ENCODE results near the gene SMAD5. TPM values are rescaled to one million over a fixed set of nuclear protein-coding genes. Genes with fewer than 3 reads are reported as not detected.

SMAD5 gene
- total and polyA plus RNA-seq, 2 of the 8 experiments (the other 6 are each of a cell fraction or from before 2014, with no cell fraction given), result 30.2 to 60.5 TPM

DNA sequence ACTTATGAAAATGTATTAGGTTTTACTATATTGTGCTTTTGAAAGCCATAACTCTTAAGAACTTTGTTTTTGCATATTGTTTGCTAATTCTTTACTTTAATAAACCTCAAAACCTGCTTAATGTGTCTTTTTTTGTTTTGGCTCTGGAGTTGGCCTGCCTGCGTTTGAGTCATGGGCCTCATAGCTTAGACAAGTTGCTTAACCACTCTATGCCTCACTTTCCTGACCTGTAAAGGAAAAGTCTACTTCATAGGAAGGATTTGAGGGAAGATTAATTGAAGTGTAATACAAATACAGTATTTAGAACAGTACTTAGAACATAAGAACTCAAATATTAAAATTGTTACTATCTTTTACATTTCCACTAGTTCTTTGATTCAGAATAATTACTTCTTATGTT lies 50.0 kb downstream of the SMAD5 start:
- no peak overlapping the region for H2AFZ ChIP-seq (ENCODE audit: low read length)
- H3K79me2 ChIP-seq (ENCODE audit: control insufficient read depth in 1 of 2, insufficient read depth in 2 of 2, low read length in 2 of 2), result no peaks in the 10 kb centered on the region
- H3K4me3 ChIP-seq (ENCODE audit: extremely low read depth in 1 of 4, insufficient read depth in 2 of 4, low read depth in 3 of 4, low read length in 4 of 4), result no peak overlapping the region
- no peak overlapping the region for H3K27ac ChIP-seq (ENCODE audit: low read depth, low read length)
- H2BK5ac ChIP-seq (ENCODE audit: low read depth, low read length), result no peak overlapping the region
- TF ChIP-seq KDM1A (IDR thresholded peaks at IDR 0.05; ENCODE audit: borderline replicate concordance, low read length), result no peak
- no peak for TF ChIP-seq YY1 (IDR thresholded peaks at IDR 0.05; ENCODE audit: low read depth, low read length)
- TF ChIP-seq SAP30 (IDR thresholded peaks at IDR 0.05; ENCODE audit: insufficient read depth, insufficient replicate concordance, low read length), result no peak
- TF ChIP-seq CBX5 (IDR thresholded peaks at IDR 0.05; ENCODE audit: low read depth, low read length), result no peak
- TF ChIP-seq NANOG (IDR thresholded peaks at IDR 0.05; ENCODE audit: insufficient read depth, low read depth, low read length, poor library complexity, severe bottlenecking), result no peak
- no peak for TF ChIP-seq SIX5 (IDR thresholded peaks at IDR 0.05; ENCODE audit: low read depth, low read length)
- H4K91ac ChIP-seq (replicated peaks; ENCODE audit: insufficient read length, low read length), result no peak overlapping the region
- peaks cover 0 to 4% of the 10 kb centered on the region in 2 experiments for H4K20me1 ChIP-seq (replicated peaks in 1 of 2; ENCODE audit: control insufficient read depth in 1 of 2, insufficient read depth in 2 of 2, low read length in 2 of 2)
- H2BK15ac ChIP-seq (ENCODE audit: low read length), result no peak overlapping the region
- H4K5ac ChIP-seq (ENCODE audit: insufficient read length, low read depth, low read length), result no peak overlapping the region
- DNase-seq (ENCODE audit: low read depth in 1 of 2, low spot score in 2 of 2) (no peak), FAIRE-seq (no peak)
- no peak overlapping the region for H3K14ac ChIP-seq (ENCODE audit: insufficient read length)
- no peak overlapping the region for H4K8ac ChIP-seq (ENCODE audit: extremely low read depth, insufficient read depth, low read length)
- no peaks in the 10 kb centered on the region for H3K79me1 ChIP-seq (ENCODE audit: low read depth, low read length)
- H3K23ac ChIP-seq (ENCODE audit: insufficient read length), result no peak overlapping the region
- no peak overlapping the region for H3K9ac ChIP-seq (replicated peaks in 1 of 4; ENCODE audit: extremely low read depth in 1 of 4, low read depth in 3 of 4, low read length in 3 of 4)
- no peak overlapping the region for H3K4ac ChIP-seq (replicated peaks; ENCODE audit: insufficient read length, low read depth, low read length)
- H3K36me3 ChIP-seq (ENCODE audit: control insufficient read depth in 2 of 4, insufficient read depth in 4 of 4, low read length in 3 of 4), result peaks cover 0 to 9% (median 2%) of the 10 kb centered on the region in 4 experiments; a peak in 4 of 8 replicates
- H2AK5ac ChIP-seq (ENCODE audit: low read depth, low read length), result no peak overlapping the region
- POLR2A ChIA-PET (ENCODE audit: partially characterized antibody), result no interaction called here
- no peak overlapping the region for H3K56ac ChIP-seq (replicated peaks; ENCODE audit: insufficient read length, low read depth, low read length)
- H3K9me3 ChIP-seq (ENCODE audit: insufficient read depth in 2 of 2, low read depth in 1 of 2, low read length in 1 of 2), result no peaks in the 10 kb centered on the region
- H2BK20ac ChIP-seq (ENCODE audit: low read length), result no peak overlapping the region
- no peaks in the 10 kb centered on the region for H3K23me2 ChIP-seq (ENCODE audit: low read depth, low read length)
- H3K27me3 ChIP-seq (replicated peaks in 1 of 4; ENCODE audit: control insufficient read depth in 3 of 4, extremely low read depth in 1 of 4, insufficient read depth in 3 of 4, low read length in 3 of 4), result no peaks in the 10 kb centered on the region
- H3K18ac ChIP-seq (ENCODE audit: extremely low read depth, low read length), result no peak overlapping the region
- no peak overlapping the region for H2BK12ac ChIP-seq (ENCODE audit: low read depth, low read length)
- CTCF ChIA-PET (ENCODE audit: partially characterized antibody), result no interaction called here
- WGBS, 2 experiments (ENCODE audit: extremely low coverage in 1 of 2, insufficient coverage in 1 of 2, insufficient read length in 1 of 2, insufficient replicate concordance in 2 of 2, low coverage in 1 of 2, low lambda C conversion rate in 2 of 2, missing lambda C conversion rate in 1 of 2), result 94% methylated on average over 1 of the region's 1 CpG; no CpG with 5 or more reads in 1 of the 2 experiments
- no peak overlapping the region for H3K4me2 ChIP-seq (ENCODE audit: insufficient read depth in 1 of 2, low read depth in 2 of 2, low read length in 2 of 2)
- no peak overlapping the region for H2BK120ac ChIP-seq (replicated peaks; ENCODE audit: low read depth, low read length)
- no peaks in the 10 kb centered on the region for H3K4me1 ChIP-seq (replicated peaks in 1 of 4; ENCODE audit: control insufficient read depth in 3 of 4, insufficient read depth in 4 of 4, low read length in 3 of 4)

Data from H1 (cell line).